K562 (cell line): Measurements from ENCODE around the gene SNX25. TPM values are rescaled to one million over a fixed set of nuclear protein-coding genes. Genes with fewer than 3 reads are reported as not detected.

ENCODE experiments used
- CHD7 ChIP-seq: fragments of 200-600 bp; sonication (generic); IDR thresholded peaks from one replicate; pipeline ENCODE4 v1.6.1; 2012; ENCODE audit warnings: mild to moderate bottlenecking, low read depth, low read length, inconsistent platforms
- DACH1 ChIP-seq: fragments of 450-650 bp; IDR thresholded peaks from 2 replicates; pipeline ENCODE4 v1.6.1; 2018; ENCODE audit not compliant: partially characterized antibody
- MCM2 ChIP-seq: fragments of 450-650 bp; IDR thresholded peaks from 2 replicates; pipeline ENCODE4 v1.6.1; 2017; ENCODE audit warnings: low read depth, mild to moderate bottlenecking
- MTF1 ChIP-seq: fragments of 250-450 bp; sonication (Bioruptor Pico); IDR thresholded peaks from 2 replicates; pipeline ENCODE4 v1.9.0; 2021; ENCODE audit warnings: moderate library complexity, mild to moderate bottlenecking, inconsistent platforms, borderline replicate concordance
- NONO ChIP-seq, 2 experiments: fragments of 200-400 bp in 1 of 2; fragments of 450-650 bp in 1 of 2; formaldehyde crosslinking in 1 of 2; IDR thresholded peaks; 2 replicates each; pipeline ENCODE4 v1.6.1; 2017; ENCODE audit warnings: low read depth in 2 of 2, mild to moderate bottlenecking in 2 of 2, moderate library complexity in 2 of 2, low read length in 1 of 2
- U2AF1 ChIP-seq: fragments of 200-400 bp; formaldehyde crosslinking; optimal IDR thresholded peaks from 2 replicates; pipeline ENCODE3; 2017; ENCODE audit warnings: mild to moderate bottlenecking, low read depth, low read length, moderate library complexity
- ZNF324 ChIP-seq: fragments of 250-450 bp; sonication (Bioruptor Pico); IDR thresholded peaks from 2 replicates; pipeline ENCODE4 v1.4.0; 2020; ENCODE audit warnings: mild to moderate bottlenecking
- ZNF699 ChIP-seq: fragments of 250-450 bp; sonication (Bioruptor Pico); IDR thresholded peaks from 2 replicates; pipeline ENCODE4 v1.8.0; 2021; ENCODE audit warnings: mild to moderate bottlenecking, moderate library complexity; ENCODE audit not compliant: insufficient replicate concordance
- polyA plus RNA-seq, 8 experiments: library from polyadenylated mRNA; depleted of rRNA in 4 of 8; stranded (reverse) in 5 of 8; unstranded in 3 of 8; fragments of >200 nt; fragmentation: Nextera tagmentation in 2 of 8; fragmentation: Illumina TruSeq in 1 of 8; extraction: Ambion mirVana in 2 of 8; extraction: Trizol in 1 of 8; gene quantifications; 2 replicates each; pipeline versions ENCODE4 v1.2.1 to v1.2.3, GENCODE V29; 2011 to 2014; ENCODE audit warnings: inconsistent platforms in 1 of 8, missing spikeins in 1 of 8
- total RNA-seq, 7 experiments: library from RNA; depleted of rRNA in 6 of 7; stranded (reverse); fragments of >200 nt in 6 of 7; fragmentation: Illumina TruSeq in 2 of 7; extraction: Trizol in 2 of 7; gene quantifications; 2 replicates each; pipeline versions ENCODE4 v1.2.1 to v1.2.3, GENCODE V29; 2011 to 2021; ENCODE audit warnings: low replicate concordance in 1 of 7

The SNX25 gene
- total and polyA plus RNA-seq, 9 of the 15 experiments (the other 6 are each of a cell fraction or from before 2014, with no cell fraction given) = 2.5 to 23.4 (median 13.3) TPM

DNA sequence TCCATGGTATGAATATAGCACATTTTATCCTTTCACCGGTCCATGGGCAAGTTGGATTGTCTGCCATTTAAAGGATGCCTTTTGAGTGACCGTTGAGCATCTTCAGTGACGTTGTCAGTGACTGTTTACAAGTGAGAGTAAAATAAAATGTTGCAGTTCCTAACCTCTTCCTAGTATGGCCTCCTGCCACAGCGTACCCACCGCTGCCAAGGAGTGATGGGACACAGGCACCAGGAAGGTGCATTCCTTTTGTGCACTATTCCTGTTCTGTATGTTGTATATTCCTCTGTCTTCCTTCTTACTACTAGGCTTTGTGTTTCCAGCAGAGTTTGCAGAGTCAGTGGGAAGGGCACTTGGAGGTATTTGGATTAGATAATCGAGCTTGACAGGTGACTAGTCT is 61.5 kb downstream of the SNX25 start (continued):
- TF ChIP-seq ZNF324 (CRISPR knock-in tag) (no peak), MCM2 (no peak), CHD7 (no peak), U2AF1 (no peak), MTF1 (CRISPR knock-in tag) (no peak), ZNF699 (CRISPR knock-in tag) (no peak), NONO (IDR thresholded peaks at IDR 0.05; ENCODE audit: low read depth in 2 of 2, low read length in 1 of 2) (no peak), DACH1 (no peak)
